ENCODE results near the gene SMAP1. TPM values are rescaled to one million over a fixed set of nuclear protein-coding genes. Genes with fewer than 3 reads are reported as not detected.

The SMAP1 gene
- total RNA-seq, 3 donors from 2014 or later: 34.3 to 48.8 (median 47.3) TPM

GRCh38 chr6:70708448-70708847 lies 40.8 kb downstream of the SMAP1 start:
- DNase-seq (no peak), ATAC-seq (no peak)
- TF ChIP-seq CTCF (IDR thresholded peaks at IDR 0.05): no peak
- intact Hi-C loops (cut with DNase I, micrococcal nuclease): loop anchor here (5.0 to 10.0 kb wide), 3 partner anchors 174 to 246 kb away; partner anchors contain the start of gene B3GAT2 (in 1 of the 2)
- no peaks in the 10 kb centered on the region for H3K36me3 ChIP-seq (ENCODE audit: low read depth)
- no peak overlapping the region for H3K4me3 ChIP-seq
- no peaks in the 10 kb centered on the region for H3K9me3 ChIP-seq
- H3K4me1 ChIP-seq (ENCODE audit: low read depth): peaks cover 14% of the 10 kb centered on the region

DNA sequence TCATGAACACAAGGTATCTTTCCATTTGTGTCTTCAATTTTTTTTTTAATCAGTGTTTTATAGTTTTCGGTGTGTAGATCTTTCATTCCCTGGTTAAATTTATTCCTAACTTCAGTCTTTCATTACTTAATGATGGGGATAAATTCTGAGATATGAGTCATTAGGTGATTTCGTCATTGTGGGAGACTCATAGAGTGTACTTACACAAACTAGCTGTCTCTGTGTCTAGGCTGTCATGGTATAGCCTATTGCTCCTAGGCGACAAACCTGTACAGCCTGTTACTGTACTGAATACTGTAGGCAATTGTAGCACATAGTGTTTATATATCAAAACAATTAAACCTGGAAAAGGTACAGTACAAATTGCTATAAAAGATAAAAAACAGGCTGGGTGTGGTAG lies 42.1 kb downstream of the SMAP1 start:
- DNase-seq: no peak
- ATAC-seq: peak; percentile 92
- H3K9me3 ChIP-seq: peaks cover 8% of the 10 kb centered on the region
- no peak for TF ChIP-seq CTCF (IDR thresholded peaks at IDR 0.05)
- H3K4me3 ChIP-seq: no peak overlapping the region
- H3K4me1 ChIP-seq (ENCODE audit: low read depth): peaks cover 14% of the 10 kb centered on the region
- H3K36me3 ChIP-seq (ENCODE audit: low read depth): no peaks in the 10 kb centered on the region
- intact Hi-C loops (cut with DNase I, micrococcal nuclease): loop anchor here (5.0 to 10.0 kb wide), 3 partner anchors 172 to 245 kb away; partner anchors contain the start of gene B3GAT2 (in 1 of the 2)

- Histone ChIP-seq H3K4me3 (no peak overlapping the region), H3K9me3 (peaks cover 13% of the 10 kb centered on the region), H3K4me1 (ENCODE audit: low read depth) (peaks cover 2% of the 10 kb centered on the region), H3K36me3 (ENCODE audit: low read depth) (no peaks in the 10 kb centered on the region)
- DNase-seq (no peak), ATAC-seq (no peak)
- intact Hi-C loops (cut with DNase I, micrococcal nuclease): no loop called here
- no peak for TF ChIP-seq CTCF (IDR thresholded peaks at IDR 0.05)
Observed at GRCh38 chr6:70714716-70715257, 47.1 kb downstream of the SMAP1 start.

DNA sequence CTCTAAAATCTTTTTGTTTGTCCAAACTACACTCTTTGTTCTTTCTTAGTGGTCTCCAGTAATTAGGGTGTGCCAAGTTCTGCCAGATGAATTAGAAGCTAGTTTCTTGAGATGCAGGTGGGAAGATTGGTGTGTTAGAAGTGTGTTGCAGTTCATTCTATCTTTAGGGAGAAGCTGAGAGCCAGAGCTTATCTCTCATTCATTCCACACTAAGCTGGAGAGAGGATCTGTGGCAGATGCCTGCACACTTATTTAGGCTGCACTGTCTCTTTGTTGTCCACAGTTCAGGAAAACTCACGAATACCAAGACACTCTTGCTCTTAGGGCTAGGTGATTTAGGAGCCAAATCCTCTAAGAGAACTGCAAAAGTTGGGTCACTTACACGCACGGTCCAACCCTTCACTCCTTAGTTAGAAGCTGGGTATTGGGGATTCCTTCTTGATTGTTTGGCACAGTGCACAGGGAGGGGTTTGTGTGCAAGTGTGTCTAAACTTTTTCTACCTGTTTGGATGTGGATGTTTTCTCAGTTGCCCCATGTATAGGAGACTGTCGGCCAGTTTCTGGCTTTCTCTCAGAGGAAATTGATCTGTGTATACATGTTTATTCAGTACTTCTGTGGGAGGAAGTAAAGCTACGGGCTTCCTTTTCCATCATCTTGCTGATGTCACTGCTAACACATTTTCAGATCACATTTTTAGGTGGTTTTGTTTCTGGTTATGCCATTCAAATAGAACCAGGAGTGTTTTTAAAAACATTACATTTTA lies 49.5 kb downstream of the SMAP1 start:
- Histone ChIP-seq H3K4me3 (no peak overlapping the region), H3K9me3 (peaks cover 13% of the 10 kb centered on the region), H3K4me1 (ENCODE audit: low read depth) (no peaks in the 10 kb centered on the region), H3K36me3 (ENCODE audit: low read depth) (no peaks in the 10 kb centered on the region)
- ATAC-seq (peak; percentile 27), DNase-seq (no peak)
- no peak for TF ChIP-seq CTCF (IDR thresholded peaks at IDR 0.05)
- intact Hi-C loops (cut with DNase I, micrococcal nuclease): no loop called here

DNA sequence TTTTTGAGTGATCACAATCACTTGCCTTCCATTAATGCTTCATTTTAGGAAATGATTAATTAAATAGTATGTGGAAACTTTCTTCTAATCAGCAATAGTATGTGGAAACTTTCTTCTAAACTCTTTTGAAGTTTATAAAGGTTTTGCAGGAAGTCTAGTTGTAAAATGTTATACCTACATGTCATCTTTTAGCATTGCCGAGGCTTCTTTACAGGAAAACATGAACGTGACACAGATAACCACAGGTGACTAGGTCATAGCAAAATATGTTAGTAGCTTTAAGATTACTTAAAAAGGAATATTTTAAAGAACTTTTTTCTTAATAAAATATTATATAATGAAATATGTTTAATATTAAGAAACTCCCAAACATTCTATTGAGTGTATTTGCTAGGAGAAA lies 56.8 kb downstream of the SMAP1 start:
- Histone ChIP-seq H3K4me3 (no peak overlapping the region), H3K9me3 (no peaks in the 10 kb centered on the region), H3K36me3 (ENCODE audit: low read depth) (no peaks in the 10 kb centered on the region), H3K4me1 (ENCODE audit: low read depth) (no peaks in the 10 kb centered on the region)
- intact Hi-C loops (cut with DNase I, micrococcal nuclease): no loop called here
- DNase-seq: no peak
- TF ChIP-seq CTCF (IDR thresholded peaks at IDR 0.05): no peak
- no peak for ATAC-seq

Data from mucosa of descending colon (tissue), 3 donors.